Peyer's patch (tissue), 4 donors: ENCODE data around the gene IGFBPL1.

ENCODE experiments used
- POLR2A ChIP-seq, 2 donors: fragments of 450-650 bp; IDR thresholded peaks; one replicate each; pipeline ENCODE4 v1.5.1; 2017; ENCODE audit warnings: antibody characterized with exemption in 2 of 2, mild to moderate bottlenecking in 2 of 2, moderate library complexity in 2 of 2
- TF ChIP-seq, protein P1 (sequence below), 6 experiments: fragments of 450-650 bp in 4 of 6; fragments of 200-600 bp in 2 of 6; sonication (generic) in 1 of 6; IDR thresholded peaks; one replicate each; pipeline ENCODE4 v1.5.1; 2017 to 2019; ENCODE audit warnings: antibody characterized with exemption in 6 of 6, mild to moderate bottlenecking in 3 of 6, moderate library complexity in 1 of 6

DNA sequence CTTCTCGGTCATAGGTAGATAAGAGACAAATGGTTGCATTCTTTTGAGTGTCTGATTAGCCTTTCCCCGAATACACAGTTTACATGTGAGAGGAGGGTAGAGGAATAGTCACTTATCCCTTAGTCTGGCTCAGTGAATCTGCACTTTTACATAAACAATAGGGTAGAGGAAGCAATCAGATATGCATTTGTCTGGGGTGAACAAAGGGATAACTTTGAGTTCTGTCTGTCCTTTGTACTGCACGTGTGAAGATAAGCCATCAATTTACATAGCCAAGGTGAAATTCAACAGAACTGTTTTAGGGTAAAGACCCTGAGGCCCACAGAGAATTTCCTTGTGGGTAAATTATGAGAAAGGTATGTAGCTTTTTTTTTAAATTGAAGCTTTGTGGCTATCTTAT, 10.1 kb upstream of the IGFBPL1 start:
- TF ChIP-seq, protein P1, sequence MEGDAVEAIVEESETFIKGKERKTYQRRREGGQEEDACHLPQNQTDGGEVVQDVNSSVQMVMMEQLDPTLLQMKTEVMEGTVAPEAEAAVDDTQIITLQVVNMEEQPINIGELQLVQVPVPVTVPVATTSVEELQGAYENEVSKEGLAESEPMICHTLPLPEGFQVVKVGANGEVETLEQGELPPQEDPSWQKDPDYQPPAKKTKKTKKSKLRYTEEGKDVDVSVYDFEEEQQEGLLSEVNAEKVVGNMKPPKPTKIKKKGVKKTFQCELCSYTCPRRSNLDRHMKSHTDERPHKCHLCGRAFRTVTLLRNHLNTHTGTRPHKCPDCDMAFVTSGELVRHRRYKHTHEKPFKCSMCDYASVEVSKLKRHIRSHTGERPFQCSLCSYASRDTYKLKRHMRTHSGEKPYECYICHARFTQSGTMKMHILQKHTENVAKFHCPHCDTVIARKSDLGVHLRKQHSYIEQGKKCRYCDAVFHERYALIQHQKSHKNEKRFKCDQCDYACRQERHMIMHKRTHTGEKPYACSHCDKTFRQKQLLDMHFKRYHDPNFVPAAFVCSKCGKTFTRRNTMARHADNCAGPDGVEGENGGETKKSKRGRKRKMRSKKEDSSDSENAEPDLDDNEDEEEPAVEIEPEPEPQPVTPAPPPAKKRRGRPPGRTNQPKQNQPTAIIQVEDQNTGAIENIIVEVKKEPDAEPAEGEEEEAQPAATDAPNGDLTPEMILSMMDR (IDR thresholded peaks at IDR 0.05), result no peak
- no peak for TF ChIP-seq POLR2A (IDR thresholded peaks at IDR 0.05)
